Fibroblast of skin of right biceps (primary cell): ENCODE measurements around the gene MTOR.
A peak's percentile ranks its signal among the peaks of the same experiment; 100 is the strongest.

Source experiments
- DNase-seq: peaks from one replicate; pipeline ENCODE4 v3.0.0-alpha.2; 2013

Gene MTOR

GRCh38 chr1:11214698-11215380 lies 47.5 kb downstream of the MTOR start:
- no peak for DNase-seq

- DNase-seq = no peak
These were observed 50.3 kb downstream of the MTOR start for GRCh38 chr1:11211925-11212587.

GRCh38 chr1:11211461-11211860 lies 50.9 kb downstream of the MTOR start:
- no peak for DNase-seq

- DNase-seq = no peak
These were observed 54.3 kb downstream of the MTOR start for GRCh38 chr1:11207898-11208611.

DNA sequence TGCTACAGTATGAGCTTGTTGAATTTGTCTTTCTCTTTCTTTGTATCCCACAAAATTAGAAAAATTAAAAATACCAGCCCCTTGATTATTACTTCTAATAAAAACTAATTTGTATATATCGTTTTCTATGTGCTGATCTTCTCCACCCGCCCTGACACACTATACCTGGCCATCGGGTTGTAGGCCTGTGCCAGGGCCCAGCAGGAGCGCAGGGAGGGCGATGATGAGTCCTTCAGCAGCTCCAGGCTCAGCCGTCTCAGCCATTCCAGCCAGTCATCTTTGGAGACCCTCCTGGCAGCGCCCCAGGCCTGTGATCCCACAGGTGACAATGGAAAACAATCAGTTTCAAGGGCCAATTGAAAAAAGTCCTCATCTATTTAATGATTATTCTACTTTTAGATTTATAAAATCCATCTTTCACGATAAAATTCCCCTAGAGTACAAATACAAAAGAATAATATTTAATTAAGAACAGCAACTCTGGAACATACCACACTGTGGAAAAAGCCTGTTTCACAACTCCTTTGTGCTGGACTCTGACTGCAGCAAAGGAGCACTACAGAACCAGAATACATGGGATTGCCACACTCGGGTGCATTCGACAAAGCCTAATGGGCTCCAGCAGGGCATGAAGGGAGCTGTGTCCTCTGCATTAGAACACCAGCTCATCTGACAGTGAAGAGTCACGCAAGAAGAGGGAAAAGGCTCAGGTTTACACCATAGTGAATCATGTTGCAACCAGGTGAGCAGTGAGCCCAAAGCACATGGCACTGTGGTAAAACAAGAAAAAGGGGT lies 57.8 kb downstream of the MTOR start:
- DNase-seq = no peak

- DNase-seq = no peak
These were observed 63.3 kb downstream of the MTOR start for GRCh38 chr1:11198851-11199594.

DNA sequence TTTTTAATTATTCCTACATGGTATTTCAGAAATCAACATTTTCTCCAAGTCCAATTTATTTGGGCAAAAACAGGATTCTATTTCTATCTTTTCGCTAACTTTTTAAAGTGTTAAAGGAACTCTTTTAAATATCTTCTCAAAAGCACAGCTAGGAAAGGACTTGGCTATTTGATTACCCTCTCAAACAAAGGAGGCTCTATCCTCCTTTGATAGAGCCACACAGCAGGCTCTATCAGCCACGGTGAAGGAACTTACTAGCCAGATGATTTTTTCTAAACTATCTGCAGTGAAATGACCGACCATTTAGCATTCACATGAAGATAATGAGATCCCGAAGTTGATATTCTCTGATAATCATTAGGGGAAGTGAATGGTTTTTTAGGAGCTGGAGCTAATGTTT lies 64.1 kb downstream of the MTOR start:
- no peak for DNase-seq

DNA sequence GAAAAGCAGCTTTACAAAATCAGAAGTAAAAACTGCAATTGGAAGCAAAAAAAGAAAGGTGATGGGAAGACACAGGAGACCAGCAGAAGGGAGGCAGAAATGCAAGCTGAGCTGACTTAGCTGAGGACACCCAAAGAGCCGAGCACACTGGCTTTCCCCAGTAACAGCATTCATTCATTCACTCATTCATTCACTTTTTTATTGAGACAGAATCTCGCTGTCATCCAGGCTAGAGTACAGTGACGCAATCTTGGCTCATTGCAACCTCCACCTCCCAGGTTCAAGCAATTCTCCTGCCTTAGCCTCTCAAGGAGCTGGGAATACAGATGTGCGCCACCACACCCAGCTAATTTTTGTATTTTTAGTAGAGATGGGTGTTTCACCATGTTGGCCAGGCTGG lies 65.0 kb downstream of the MTOR start:
- DNase-seq = no peak

DNA sequence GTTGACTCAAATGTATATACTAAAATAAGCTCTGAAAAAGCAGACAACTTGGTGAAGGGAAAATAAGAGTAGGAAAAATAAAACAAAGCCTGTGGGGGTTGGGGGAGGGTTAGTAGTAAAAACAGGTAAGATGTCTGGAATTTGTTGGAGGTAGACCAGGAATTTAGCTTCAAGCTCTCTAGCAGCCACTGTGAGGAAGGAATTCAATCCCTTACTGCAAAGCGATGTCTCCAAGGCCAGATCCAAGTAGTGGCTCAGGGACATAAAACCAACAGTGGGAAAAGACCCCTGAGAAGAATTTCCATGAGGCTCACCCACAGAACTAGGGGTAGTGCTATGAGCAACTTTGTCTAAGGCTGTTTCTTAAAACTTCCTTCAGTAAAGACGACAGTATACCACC lies 65.4 kb downstream of the MTOR start:
- no peak for DNase-seq

DNA sequence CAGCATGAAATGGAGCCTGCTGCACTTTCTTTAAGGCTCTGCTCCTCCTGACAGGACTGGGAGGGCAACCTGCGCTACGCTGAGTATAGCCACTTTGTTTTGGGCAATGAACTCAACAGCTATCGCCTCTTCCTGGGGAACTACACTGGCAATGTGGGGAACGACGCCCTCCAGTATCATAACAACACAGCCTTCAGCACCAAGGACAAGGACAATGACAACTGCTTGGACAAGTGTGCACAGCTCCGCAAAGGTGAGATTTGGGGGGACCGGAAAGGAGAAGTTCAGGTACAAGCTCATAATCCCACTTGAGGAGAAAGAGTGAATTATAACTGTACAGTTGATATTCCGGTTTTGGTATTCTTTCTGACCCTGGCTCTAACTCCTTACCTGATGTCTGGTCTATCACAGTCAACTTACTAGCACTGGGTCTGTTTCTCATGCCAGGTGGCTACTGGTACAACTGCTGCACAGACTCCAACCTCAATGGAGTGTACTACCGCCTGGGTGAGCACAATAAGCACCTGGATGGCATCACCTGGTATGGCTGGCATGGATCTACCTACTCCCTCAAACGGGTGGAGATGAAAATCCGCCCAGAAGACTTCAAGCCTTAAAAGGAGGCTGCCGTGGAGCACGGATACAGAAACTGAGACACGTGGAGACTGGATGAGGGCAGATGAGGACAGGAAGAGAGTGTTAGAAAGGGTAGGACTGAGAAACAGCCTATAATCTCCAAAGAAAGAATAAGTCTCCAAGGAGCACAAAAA lies 67.8 kb downstream of the MTOR start:
- no peak for DNase-seq

GRCh38 chr1:11193376-11193775 lies 69.0 kb downstream of the MTOR start:
- no peak for DNase-seq

DNA sequence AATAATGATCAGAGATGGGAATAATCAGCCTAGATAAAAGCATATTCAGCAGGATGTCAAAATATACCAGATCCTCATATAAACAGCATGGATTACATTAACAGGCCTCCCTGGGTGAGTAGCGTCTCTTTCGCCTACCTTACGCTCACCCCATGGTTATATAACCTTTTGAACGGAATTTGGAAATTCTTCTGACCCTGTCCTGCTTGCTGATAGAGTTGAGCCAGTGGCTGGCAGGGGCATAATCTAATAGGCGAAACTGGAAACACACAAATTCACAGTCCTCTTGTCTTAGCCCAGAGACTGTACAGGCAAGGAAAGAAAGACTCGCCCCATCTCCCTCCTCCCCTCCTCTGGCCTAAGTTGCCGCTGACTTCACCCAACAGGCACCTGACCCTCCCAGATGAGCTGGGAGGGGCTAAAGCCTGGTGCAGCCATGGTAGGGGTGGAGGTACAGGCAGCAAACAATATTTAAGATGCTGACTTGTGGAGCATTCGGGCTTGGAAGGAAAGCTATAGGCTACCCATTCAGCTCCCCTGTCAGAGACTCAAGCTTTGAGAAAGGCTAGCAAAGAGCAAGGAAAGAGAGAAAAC lies 73.4 kb downstream of the MTOR start, which contains the start of gene ANGPTL7:
Gene ANGPTL7, plus strand, starts transcription at position 498 of the 594 bp plus-strand sequence. CDS start 225 bp downstream, outside the sequence.
- no peak for DNase-seq

DNA sequence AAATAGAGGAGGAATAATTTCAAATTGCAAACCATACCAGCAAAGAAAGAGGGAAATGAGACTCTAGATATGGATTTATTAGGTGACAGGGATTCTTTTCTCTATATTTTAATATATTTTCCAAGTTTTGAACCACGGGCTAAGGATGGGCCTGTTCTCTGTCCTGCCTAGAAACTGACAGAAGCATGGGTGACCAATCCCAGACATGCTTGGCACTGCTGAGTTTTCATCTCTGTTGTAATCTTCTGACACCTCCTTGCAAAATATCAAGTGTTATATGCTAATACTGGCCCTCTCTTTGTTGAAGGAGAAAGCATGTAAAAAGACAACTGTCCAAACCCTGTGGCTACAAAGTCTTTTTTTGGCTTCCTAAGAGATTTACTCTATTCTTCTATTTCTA lies 74.0 kb downstream of the MTOR start:
- DNase-seq = no peak

DNA sequence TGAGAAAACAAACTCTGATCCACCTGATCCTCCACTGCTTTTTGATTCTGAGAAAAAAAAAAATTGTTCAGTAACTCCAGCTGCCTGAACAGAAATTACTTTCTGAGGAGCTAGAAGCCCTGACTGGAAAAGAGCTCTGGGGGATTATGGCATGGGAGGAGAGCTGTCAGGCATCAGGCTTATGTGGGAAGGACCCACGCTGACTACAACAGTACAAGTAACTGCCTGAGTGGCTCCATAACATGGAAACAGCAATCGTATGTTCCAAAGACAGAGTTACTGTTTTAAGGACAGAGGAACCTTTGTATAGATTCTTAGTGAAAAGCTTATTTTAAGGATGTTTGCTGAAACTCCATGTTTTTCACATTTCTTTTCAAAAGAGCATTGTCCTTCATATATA lies 74.4 kb downstream of the MTOR start:
- no peak for DNase-seq

DNA sequence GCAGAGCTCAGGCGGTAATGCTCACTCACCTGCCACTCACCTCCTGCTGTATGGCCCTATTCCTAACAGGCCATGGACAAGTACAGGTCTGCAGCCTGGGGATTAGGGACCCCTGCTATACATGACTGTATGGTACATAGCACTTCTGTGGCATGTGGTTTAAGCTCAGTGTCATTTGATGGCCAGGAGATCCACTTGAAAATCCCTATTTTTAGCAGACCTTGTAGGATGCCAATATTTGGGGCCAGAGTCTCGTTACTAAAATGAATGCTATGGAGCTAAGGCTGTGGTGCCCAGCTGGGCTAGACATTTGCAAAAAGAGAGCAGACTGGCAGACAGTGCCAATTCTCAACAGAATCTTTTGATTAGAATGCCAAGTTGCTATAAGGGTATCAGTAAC lies 74.9 kb downstream of the MTOR start:
- no peak for DNase-seq

DNA sequence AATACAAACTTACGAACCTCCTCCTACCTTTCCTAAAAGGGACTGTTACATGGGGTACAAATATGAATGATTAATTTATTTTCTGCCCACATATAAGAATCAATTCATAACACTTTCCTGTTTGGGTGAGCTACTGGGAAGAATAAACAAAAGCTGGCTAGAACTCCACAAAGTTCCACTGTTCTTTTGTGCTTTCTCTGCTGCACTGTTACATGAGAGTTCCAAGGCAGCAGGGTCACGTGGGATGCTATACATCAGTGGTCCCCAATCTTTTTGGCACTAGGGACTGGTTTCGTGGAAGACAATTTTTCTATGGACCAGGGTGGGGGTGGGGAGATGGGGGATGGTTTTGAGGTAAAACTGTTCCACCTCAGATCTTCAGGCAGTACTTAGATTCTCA lies 75.4 kb downstream of the MTOR start:
- no peak for DNase-seq

DNA sequence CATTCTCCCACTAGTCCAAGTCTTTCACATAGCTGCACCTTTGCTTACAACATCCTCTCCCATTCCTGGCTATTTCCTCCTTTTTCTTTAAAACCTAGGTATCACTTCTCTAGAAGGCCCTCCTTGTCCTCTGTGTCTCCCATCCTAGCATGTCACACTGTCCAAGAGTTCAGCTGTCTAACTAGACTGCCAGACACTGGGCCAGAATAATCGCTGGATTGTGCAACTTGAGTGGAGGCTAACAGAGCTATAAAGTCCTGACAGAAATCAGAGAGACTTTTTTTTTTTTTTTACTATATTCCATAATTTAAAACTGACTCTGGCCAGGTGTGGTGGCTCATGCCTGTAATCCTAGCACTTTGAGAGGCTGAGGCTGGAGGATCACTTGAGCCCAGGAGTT lies 77.4 kb downstream of the MTOR start:
- DNase-seq = no peak

DNA sequence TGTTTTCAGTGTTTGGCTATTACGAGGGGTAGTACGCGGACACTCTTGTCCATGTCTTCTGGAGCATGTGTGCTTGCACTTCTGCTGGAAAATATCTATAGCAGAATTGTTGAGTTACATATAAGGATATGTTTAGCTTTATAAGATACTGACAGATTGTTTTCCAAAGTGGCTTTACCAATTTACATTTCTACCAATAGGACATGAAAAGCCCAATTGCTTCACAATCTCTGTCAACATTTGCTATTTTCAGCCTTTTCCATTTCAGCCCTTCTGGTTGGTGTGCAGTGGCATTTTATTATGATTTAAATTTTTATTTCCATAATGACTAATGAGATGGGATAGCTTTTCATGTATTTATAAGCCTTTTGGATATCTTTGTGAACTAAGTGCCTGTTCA lies 79.5 kb downstream of the MTOR start:
- no peak for DNase-seq

DNA sequence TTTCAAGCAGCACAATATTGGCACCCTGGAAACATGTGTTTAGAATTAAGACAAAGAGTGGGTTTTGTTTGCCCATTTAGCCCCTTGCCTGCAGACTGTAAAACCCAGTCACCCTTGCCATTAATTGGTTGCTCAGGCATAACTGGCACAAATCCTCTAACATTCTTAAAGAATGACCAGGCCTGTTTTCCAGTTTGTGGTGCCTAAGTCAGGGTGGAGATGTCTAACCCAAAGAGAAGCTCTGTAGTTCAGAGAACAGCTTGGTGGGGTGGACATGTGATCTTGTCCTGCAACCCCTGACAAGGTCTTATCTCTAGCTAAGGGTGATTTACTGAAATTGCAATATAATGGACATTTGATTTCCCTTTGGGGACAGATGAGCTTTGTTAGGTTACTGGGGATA lies 82.0 kb downstream of the MTOR start:
- peak; percentile 62 for DNase-seq

- peak; percentile 23 for DNase-seq
These were observed 82.6 kb downstream of the MTOR start for GRCh38 chr1:11179749-11180148.

- no peak for DNase-seq
These were observed 83.2 kb downstream of the MTOR start for GRCh38 chr1:11179125-11179524.
